NT2/D1 (cell line): ENCODE results near the gene CDH16.
A peak's percentile ranks its signal among the peaks of the same experiment; 100 is the strongest.
"Not testable (repeated sequence)": the region's sequence is repeated elsewhere in the genome, so short reads cannot be mapped to it uniquely, and the experiment has no call there.

Experiments used
- DNase-seq: peaks from one replicate; pipeline ENCODE4 v3.0.0-alpha.2; 2011; ENCODE audit warnings: low read depth, low spot score
- H3K27me3 ChIP-seq: 2 replicates; pipeline ENCODE4 v1.6.0; 2011; ENCODE audit warnings: mild to moderate bottlenecking; ENCODE audit not compliant: insufficient read length, insufficient read depth
- H3K36me3 ChIP-seq: 2 replicates; pipeline ENCODE4 v1.6.1; 2011; ENCODE audit warnings: mild to moderate bottlenecking, low read length, mixed read lengths; ENCODE audit not compliant: insufficient read depth, insufficient read length
- H3K4me1 ChIP-seq: 2 replicates; pipeline ENCODE4 v1.5.1; 2011; ENCODE audit not compliant: insufficient read depth, insufficient read length
- H3K4me3 ChIP-seq: 2 replicates; pipeline ENCODE4 v1.5.1; 2011; ENCODE audit warnings: low read depth; ENCODE audit not compliant: insufficient read length
- H3K9ac ChIP-seq: 2 replicates; pipeline ENCODE4 v1.6.0; 2011; ENCODE audit warnings: low read depth; ENCODE audit not compliant: insufficient read length
- H3K9me3 ChIP-seq: 2 replicates; pipeline ENCODE4 v1.5.1; 2011; ENCODE audit warnings: mild to moderate bottlenecking, low read length; ENCODE audit not compliant: insufficient read depth
- SUZ12 ChIP-seq: IDR thresholded peaks from 2 replicates; pipeline ENCODE4 v1.6.1; 2011; ENCODE audit not compliant: insufficient read length, insufficient read depth; ENCODE audit errors: extremely low read depth
- YY1 ChIP-seq: IDR thresholded peaks from 2 replicates; pipeline ENCODE4 v1.6.1; 2011; ENCODE audit not compliant: insufficient read length, insufficient read depth
- ZNF274 ChIP-seq: IDR thresholded peaks from 2 replicates; pipeline ENCODE4 v1.6.1; 2011; ENCODE audit warnings: mild to moderate bottlenecking, low read depth, low read length

The CDH16 gene

DNA sequence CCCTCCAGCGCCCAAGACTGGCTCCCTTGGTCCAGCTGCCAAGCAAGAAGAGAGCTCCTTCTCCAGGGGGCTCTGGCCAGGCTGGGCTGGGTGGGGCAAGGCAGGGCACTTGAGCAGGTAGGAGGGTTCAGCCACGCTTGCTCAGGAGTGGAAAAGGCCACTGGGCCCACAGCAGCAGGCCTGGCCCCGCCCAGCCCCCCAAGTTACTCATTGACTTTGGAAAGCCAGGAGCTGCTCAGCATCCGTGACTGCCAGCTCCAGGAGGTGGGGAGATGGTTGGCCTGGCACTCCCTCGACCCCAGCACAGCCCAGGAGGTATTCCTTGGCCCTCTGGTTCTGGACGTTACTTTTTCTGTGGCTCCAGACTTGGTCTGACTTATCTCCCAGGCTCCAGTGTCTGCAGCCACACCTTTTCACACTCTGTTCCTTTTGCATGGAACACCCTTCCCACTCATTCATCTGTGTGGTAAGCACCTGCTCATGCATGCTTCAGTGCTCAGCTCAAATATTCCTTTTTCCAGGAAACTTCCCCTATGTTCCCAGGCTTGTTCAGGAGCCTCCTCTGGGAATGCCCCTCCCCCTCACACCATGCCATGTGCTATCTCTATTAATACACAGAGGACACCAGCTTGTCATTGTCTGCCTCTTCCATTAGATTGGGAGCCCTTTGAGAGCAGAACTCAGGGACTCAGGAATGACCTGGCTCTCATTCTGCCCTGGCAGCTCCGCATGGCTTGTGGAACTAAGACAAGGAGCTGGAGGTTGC lies at the start of gene CDH16:
CDH16 (minus strand) TSS at position 83 of the 766 bp plus-strand sequence. CDS start 820 bp downstream, outside the sequence.
- Histone ChIP-seq H3K9ac (no peak within 1 kb of the TSS), H3K36me3 (peaks cover 16% of the 10 kb centered on the region), H3K9me3 (no peaks in the 10 kb centered on the region), H3K4me3 (no peak within 1 kb of the TSS), H3K4me1 (peaks cover 20% of the 10 kb centered on the region), H3K27me3 (peaks cover 23% of the 10 kb centered on the region)
- no peak for TF ChIP-seq ZNF274
- no peak for TF ChIP-seq YY1
- no peak for TF ChIP-seq SUZ12
- DNase-seq: no peak

DNA sequence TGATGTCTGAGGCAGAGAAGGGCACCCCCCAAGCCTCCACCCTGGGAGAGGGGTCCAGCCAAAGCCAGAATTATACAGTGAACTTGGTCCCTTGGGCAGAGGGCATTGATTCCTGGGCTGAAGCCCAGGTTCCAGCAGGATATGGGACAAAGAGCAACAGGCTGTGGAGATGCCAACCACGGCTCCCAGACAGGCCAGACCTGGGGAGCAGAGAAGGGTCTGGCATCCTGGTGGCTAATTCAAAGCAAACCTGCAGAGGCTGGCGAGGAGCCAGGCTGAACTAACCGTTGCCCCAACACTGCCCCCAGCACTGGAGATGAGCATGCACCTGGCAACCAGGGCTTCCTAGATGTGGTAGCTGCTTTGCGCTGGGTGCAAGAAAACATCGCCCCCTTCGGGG lies 45.4 kb upstream of the CDH16 start:
- Histone ChIP-seq H3K9ac (no peak overlapping the region), H3K27me3 (no peaks in the 10 kb centered on the region), H3K9me3 (no peaks in the 10 kb centered on the region), H3K36me3 (no peaks in the 10 kb centered on the region), H3K4me1 (no peaks in the 10 kb centered on the region), H3K4me3 (no peak overlapping the region)
- TF ChIP-seq ZNF274 (no peak), SUZ12 (no peak), YY1 (no peak)
- DNase-seq: no peak

- TF ChIP-seq YY1: no peak
- no peak for TF ChIP-seq ZNF274
- TF ChIP-seq SUZ12: no peak
- H3K4me3 ChIP-seq: no peak overlapping the region
- H3K36me3 ChIP-seq: no peaks in the 10 kb centered on the region
- H3K9ac ChIP-seq: peak overlapping the region; percentile 34
- peaks cover 4% of the 10 kb centered on the region for H3K27me3 ChIP-seq
- no peaks in the 10 kb centered on the region for H3K9me3 ChIP-seq
- DNase-seq: no peak
- no peaks in the 10 kb centered on the region for H3K4me1 ChIP-seq
These were observed 43.2 kb upstream of the CDH16 start for GRCh38 chr16:66961914-66962313.

- H3K36me3 ChIP-seq: no peaks in the 10 kb centered on the region
- no peaks in the 10 kb centered on the region for H3K4me1 ChIP-seq
- H3K9ac ChIP-seq: peak within 1 kb of the TSS; percentile 53
- DNase-seq: peak; percentile 84
- TF ChIP-seq YY1 (no peak), ZNF274 (no peak), SUZ12 (no peak)
- H3K9me3 ChIP-seq: no peaks in the 10 kb centered on the region
- H3K27me3 ChIP-seq: peaks cover 4% of the 10 kb centered on the region
- peak within 1 kb of the TSS; percentile 48 for H3K4me3 ChIP-seq
These were observed 42.5 kb upstream of the CDH16 start, which contains the start of gene CES3 for GRCh38 chr16:66961065-66961744. Gene CES3 (plus strand): TSS chr16:66961266. CDS start chr16:66961308, 42 bp downstream.

DNA sequence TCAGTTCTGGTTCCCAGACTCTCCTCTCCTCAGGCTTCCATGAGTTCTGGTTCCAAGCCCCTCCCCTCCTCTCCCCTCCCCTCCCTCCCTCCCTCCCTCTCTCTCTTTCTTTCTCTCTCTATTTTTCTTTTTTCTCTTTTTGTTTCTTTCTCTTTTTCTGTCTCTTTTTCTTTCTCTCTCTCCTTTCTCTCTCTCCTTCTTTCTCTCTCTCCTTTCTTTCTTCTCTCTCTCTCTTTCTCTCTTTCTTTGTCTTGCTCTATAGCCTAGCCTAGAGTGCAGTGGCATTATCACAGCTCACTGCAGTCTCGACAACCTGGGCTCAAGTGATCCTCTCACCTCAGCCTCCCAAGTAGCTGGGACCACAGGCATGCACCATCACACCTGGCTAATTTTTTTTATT lies 41.6 kb upstream of the CDH16 start:
- Histone ChIP-seq H3K9me3 (no peaks in the 10 kb centered on the region), H3K4me1 (no peaks in the 10 kb centered on the region), H3K27me3 (peaks cover 4% of the 10 kb centered on the region), H3K9ac (no peak overlapping the region), H3K4me3 (no peak overlapping the region), H3K36me3 (no peaks in the 10 kb centered on the region)
- TF ChIP-seq SUZ12 (no peak), YY1 (no peak), ZNF274 (no peak)
- DNase-seq: no peak

DNA sequence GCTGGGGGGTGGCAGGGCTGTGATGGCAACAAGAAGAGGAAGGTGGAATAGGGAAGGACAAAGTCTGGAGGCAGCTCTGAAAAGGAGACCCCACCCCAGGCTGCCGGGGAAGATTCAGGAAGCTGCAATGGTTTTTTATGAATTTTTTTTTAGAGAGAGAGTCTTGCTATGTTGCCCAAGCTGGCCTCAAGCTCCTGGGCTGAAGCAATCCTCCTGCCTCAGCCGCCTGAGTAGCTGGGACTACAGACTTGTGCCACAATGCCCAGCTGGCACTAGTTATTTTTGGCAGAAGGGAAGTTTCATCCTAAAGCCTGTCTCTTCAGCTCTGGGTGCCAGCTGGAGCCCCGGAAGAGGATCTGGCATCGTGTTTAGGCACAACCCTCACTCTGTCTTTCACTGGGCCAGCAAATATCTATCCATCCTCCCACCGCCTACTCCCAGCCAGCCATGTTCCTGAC lies 41.0 kb upstream of the CDH16 start:
- H3K4me3 ChIP-seq: no peak overlapping the region
- TF ChIP-seq ZNF274 (no peak), SUZ12 (no peak), YY1 (no peak)
- H3K4me1 ChIP-seq: no peaks in the 10 kb centered on the region
- no peaks in the 10 kb centered on the region for H3K36me3 ChIP-seq
- peaks cover 4% of the 10 kb centered on the region for H3K27me3 ChIP-seq
- H3K9me3 ChIP-seq: no peaks in the 10 kb centered on the region
- H3K9ac ChIP-seq: no peak overlapping the region
- no peak for DNase-seq

- TF ChIP-seq ZNF274: no peak
- TF ChIP-seq YY1: no peak
- no peak for TF ChIP-seq SUZ12
- H3K4me1 ChIP-seq: no peaks in the 10 kb centered on the region
- no peaks in the 10 kb centered on the region for H3K36me3 ChIP-seq
These were observed 40.4 kb upstream of the CDH16 start for GRCh38 chr16:66958857-66959703.

GRCh38 chr16:66956154-66956457 lies 37.4 kb upstream of the CDH16 start:
- H3K9me3 ChIP-seq: not testable (repeated sequence)

More at GRCh38 chr16:66958857-66959703, 40.4 kb upstream of the CDH16 start:
- H3K4me3 ChIP-seq: no peak overlapping the region
- H3K27me3 ChIP-seq: peaks cover 4% of the 10 kb centered on the region
- H3K9ac ChIP-seq: no peak overlapping the region
- no peaks in the 10 kb centered on the region for H3K9me3 ChIP-seq
- DNase-seq: no peak

DNA sequence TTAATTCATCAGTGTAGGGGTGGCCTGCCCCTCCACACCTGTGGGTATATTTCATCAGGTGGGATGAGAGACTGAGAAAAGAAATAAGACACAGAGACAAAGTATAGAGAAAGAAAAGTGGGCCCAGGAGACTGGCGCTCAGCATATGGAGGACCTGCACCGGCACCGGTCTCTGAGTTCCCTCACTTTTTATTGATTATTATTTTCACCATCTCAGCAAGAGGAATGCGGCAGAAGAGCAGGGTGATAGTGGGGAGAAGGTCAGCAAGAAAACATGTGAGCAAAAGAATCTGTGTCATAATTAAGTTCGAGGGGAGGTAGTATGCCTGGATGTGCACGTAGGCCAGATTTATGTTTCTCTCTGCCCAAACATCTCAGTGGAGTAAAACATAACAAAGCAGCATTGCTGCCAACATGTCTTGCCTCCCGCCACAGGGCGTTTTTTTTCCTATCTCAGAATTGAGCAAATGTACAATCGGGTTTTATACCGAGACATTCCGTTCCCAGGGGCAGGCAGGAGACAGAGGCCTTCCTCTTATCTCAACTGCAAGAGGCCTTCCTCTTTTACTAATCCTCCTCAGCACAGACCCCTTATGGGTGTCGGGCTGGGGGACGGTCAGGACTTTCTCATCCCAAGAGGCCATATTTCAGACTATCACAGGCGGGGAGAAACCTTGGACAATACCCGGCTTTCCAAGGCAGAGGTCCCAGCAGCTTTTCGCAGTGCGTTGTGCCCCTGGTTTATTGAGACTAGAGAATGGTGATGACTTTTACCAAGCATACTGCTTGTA lies 36.9 kb upstream of the CDH16 start:
- H3K27me3 ChIP-seq, H3K4me1 ChIP-seq, H3K4me3 ChIP-seq, H3K36me3 ChIP-seq, DNase-seq, H3K9ac ChIP-seq: not testable (repeated sequence)
- peaks cover 11% of the 10 kb centered on the region for H3K9me3 ChIP-seq

More at GRCh38 chr16:66956154-66956457, 37.4 kb upstream of the CDH16 start:
- H3K36me3 ChIP-seq, DNase-seq, H3K4me1 ChIP-seq, H3K27me3 ChIP-seq, H3K9ac ChIP-seq, H3K4me3 ChIP-seq: not testable (repeated sequence)
